Measurements from ENCODE around the gene KPRP.

GRCh38 chr1:152776361-152776760 lies 18.5 kb downstream of the KPRP start:
- TF ChIP-seq CTCF (IDR thresholded peaks at IDR 0.05) = no peak
- no peak for TF ChIP-seq POLR2A (IDR thresholded peaks at IDR 0.05)

All from breast epithelium (tissue), 3 donors.